Mucosa of rectum (tissue), 2 donors: ENCODE results near the gene DGKH.

Source experiments
- H3K27ac ChIP-seq, 2 donors: one replicate each; pipeline ENCODE4 v1.7.0; 2013; ENCODE audit warnings: inconsistent platforms in 2 of 2, low read depth in 2 of 2, low read length in 2 of 2
- H3K27me3 ChIP-seq, 2 donors: one replicate each; pipeline ENCODE4 v1.7.0; 2013; ENCODE audit warnings: low read length in 2 of 2; ENCODE audit not compliant: control insufficient read depth in 2 of 2, insufficient read depth in 2 of 2
- H3K36me3 ChIP-seq, 2 donors: one replicate each; pipeline ENCODE4 v1.7.0; 2013; ENCODE audit warnings: low read length in 2 of 2; ENCODE audit not compliant: control insufficient read depth in 2 of 2, insufficient read depth in 2 of 2
- H3K4me1 ChIP-seq, 2 donors: one replicate each; pipeline ENCODE4 v1.7.0; 2013; ENCODE audit warnings: low read length in 2 of 2, mild to moderate bottlenecking in 1 of 2; ENCODE audit not compliant: control insufficient read depth in 2 of 2, insufficient read depth in 2 of 2
- H3K4me3 ChIP-seq, 2 donors: one replicate each; pipeline ENCODE4 v1.7.0; 2013; ENCODE audit warnings: low read length in 2 of 2
- H3K9ac ChIP-seq, 2 donors: one replicate each; pipeline ENCODE4 v1.7.0; 2013; ENCODE audit warnings: low read length in 2 of 2, low read depth in 1 of 2, mild to moderate bottlenecking in 1 of 2
- H3K9me3 ChIP-seq, 2 donors: one replicate each; pipeline ENCODE4 v1.7.0; 2013; ENCODE audit warnings: low read length in 2 of 2; ENCODE audit not compliant: control insufficient read depth in 2 of 2
- donor health status: healthy.
- donor health status: Normal muscosa, but diverticular disease.

Gene DGKH

GRCh38 chr13:42276683-42277082 is 228.2 kb downstream of the DGKH start:
- H3K9me3 ChIP-seq: no peaks in the 10 kb centered on the region
- H3K4me3 ChIP-seq: no peak overlapping the region
- H3K36me3 ChIP-seq: no peaks in the 10 kb centered on the region
- H3K27me3 ChIP-seq: no peaks in the 10 kb centered on the region
- no peak overlapping the region for H3K9ac ChIP-seq
- peaks cover 5 to 12% of the 10 kb centered on the region in 2 donors for H3K4me1 ChIP-seq
- no peak overlapping the region for H3K27ac ChIP-seq

DNA sequence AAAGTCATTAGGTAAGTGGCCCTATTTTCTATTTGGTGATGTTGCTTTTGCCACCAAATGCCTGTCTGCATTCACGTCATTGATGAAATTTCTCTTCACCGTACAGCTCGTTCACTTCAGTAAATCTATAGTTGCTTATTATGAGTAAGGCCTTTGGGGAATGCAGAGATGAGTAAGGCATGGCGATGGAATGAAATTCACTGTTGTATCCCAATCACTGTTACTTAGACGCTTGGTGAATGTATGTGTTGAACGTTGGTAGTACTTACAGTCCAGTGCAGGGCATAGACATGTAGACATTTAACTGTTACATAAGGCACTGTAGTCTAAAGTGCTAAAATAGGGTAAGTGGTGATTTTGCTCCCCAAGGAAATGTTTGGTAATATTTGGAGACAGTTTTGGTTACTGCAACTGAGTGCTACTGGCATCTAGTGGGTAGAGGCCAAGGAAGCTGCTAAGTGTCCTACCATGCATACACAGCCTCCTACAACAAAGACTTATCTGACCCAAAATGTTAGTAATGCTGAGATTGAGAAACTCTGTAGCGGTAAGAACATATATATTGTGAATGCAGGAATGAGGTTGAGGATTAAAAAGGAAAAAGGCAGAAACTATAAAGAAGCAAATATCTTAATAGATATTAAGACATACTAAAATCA is 229.3 kb downstream of the DGKH start:
- H3K4me3 ChIP-seq: no peak overlapping the region
- H3K9ac ChIP-seq: no peak overlapping the region
- no peak overlapping the region for H3K27ac ChIP-seq
- no peaks in the 10 kb centered on the region for H3K27me3 ChIP-seq
- peaks cover 5 to 10% of the 10 kb centered on the region in 2 donors for H3K4me1 ChIP-seq
- no peaks in the 10 kb centered on the region for H3K36me3 ChIP-seq
- no peaks in the 10 kb centered on the region for H3K9me3 ChIP-seq

GRCh38 chr13:42279080-42279479 is 230.6 kb downstream of the DGKH start:
- Histone ChIP-seq H3K9ac (no peak overlapping the region), H3K4me1 (peaks cover 5 to 6% of the 10 kb centered on the region in 2 donors), H3K36me3 (no peaks in the 10 kb centered on the region), H3K27me3 (no peaks in the 10 kb centered on the region), H3K4me3 (no peak overlapping the region), H3K9me3 (no peaks in the 10 kb centered on the region), H3K27ac (no peak overlapping the region)

DNA sequence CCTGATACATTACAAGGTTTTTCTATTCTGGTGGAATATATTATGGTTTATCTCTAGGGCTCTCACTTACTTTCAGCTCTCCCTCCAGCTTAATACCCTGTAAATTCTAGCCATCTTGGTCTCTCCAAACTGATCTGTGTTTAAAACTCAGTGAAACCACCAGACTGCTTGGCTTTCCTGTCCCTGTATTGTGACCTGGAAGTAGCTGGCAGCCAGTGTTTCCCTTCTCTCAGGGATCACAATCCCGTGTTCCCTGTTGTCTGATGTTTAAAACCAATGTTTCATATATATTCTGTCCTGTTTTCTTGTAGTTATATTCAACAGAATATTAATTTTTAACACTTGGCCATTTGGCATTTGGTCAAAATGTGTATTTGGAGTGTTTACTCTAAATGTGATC is 231.5 kb downstream of the DGKH start:
- no peaks in the 10 kb centered on the region for H3K36me3 ChIP-seq

DNA sequence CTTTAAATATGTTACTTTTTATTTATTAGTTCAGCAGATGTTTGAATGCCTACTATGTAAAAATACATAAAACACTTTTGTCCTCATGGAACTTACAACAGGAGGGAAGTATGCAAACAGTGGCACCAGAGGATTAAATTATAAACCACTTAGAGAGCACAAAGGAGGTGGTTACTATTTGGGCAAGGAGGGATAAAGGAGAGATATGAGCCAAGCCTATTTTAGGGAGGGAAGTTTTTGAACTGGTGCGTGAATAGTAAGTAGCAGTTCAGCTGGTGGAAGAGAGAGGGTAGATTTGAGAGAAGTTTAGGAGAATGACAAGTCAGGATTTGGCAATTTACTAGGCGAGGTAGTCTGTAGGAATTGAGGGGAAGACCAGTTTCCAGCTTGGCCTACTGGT is 232.1 kb downstream of the DGKH start:
- H3K27ac ChIP-seq: peak overlapping the region in 1 of 2 donors; percentile 7
- H3K27me3 ChIP-seq: no peaks in the 10 kb centered on the region
- H3K4me1 ChIP-seq: peaks cover 5 to 8% of the 10 kb centered on the region in 2 donors
- H3K4me3 ChIP-seq: no peak overlapping the region
- no peak overlapping the region for H3K9ac ChIP-seq
- no peaks in the 10 kb centered on the region for H3K9me3 ChIP-seq
- no peaks in the 10 kb centered on the region for H3K36me3 ChIP-seq

More for the DNA sequence above, 231.5 kb downstream of the DGKH start:
- peaks cover 5 to 8% of the 10 kb centered on the region in 2 donors for H3K4me1 ChIP-seq
- H3K27me3 ChIP-seq: no peaks in the 10 kb centered on the region
- H3K9me3 ChIP-seq: no peaks in the 10 kb centered on the region
- H3K4me3 ChIP-seq: no peak overlapping the region
- H3K9ac ChIP-seq: no peak overlapping the region
- no peak overlapping the region for H3K27ac ChIP-seq

- H3K4me1 ChIP-seq: peaks cover 5 to 8% of the 10 kb centered on the region in 2 donors
- H3K4me3 ChIP-seq: no peak overlapping the region
- peaks cover 0 to 12% of the 10 kb centered on the region in 2 donors for H3K36me3 ChIP-seq
- peak overlapping the region; percentile 12 to 43 for H3K27ac ChIP-seq
- no peak overlapping the region for H3K9ac ChIP-seq
- no peaks in the 10 kb centered on the region for H3K27me3 ChIP-seq
- H3K9me3 ChIP-seq: no peaks in the 10 kb centered on the region
Measured at GRCh38 chr13:42283574-42283973, 235.1 kb downstream of the DGKH start.

DNA sequence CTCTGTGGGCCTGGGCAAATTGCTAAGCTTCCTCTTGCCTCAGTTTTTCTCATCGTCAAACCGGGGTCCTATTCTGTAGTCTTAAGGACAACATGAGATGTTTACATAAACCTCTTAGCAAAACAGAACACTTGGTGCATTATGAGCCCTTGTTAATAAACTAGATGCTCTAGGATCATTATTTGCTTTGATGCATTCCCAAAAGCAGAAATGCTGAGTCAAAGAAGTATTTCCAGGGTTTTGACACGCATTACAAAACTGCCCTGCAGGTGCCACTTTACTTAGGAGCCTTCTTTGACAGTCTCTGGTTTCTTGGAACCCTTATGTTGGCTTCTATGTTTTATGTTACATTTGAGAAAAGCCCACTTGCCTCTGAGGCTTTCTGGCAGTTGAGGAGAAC is 235.6 kb downstream of the DGKH start:
- H3K36me3 ChIP-seq: peaks cover 4 to 12% of the 10 kb centered on the region in 2 donors
- H3K9me3 ChIP-seq: no peaks in the 10 kb centered on the region
- H3K27me3 ChIP-seq: no peaks in the 10 kb centered on the region
- H3K9ac ChIP-seq: no peak overlapping the region
- H3K4me1 ChIP-seq: peaks cover 5 to 8% of the 10 kb centered on the region in 2 donors
- peak overlapping the region; percentile 12 to 43 for H3K27ac ChIP-seq
- H3K4me3 ChIP-seq: peak overlapping the region in 1 of 2 donors; percentile 14
